Body of pancreas (tissue), 4 donors: ENCODE results near the gene TRIM44. TPM values are rescaled to one million over a fixed set of nuclear protein-coding genes. Genes with fewer than 3 reads are reported as not detected.

Source experiments
- ATAC-seq: fragments of 150-250 bp; one replicate; pipeline ENCODE4 v1.9.1; 2016
- DNase-seq, 4 donors: peaks; one replicate each; pipeline ENCODE4 v3.0.0-alpha.2; 2019
- H3K27ac ChIP-seq, 4 donors: fragments of 200-600 bp; sonication (generic); 1 replicate in 3 of 4; 2 replicates in 1 of 4; pipeline versions ENCODE4 v1.5.1 to v1.6.1; 2016 to 2019; ENCODE audit warnings: mild to moderate bottlenecking in 1 of 4, mixed read lengths in 1 of 4, moderate library complexity in 1 of 4
- H3K27me3 ChIP-seq, 2 donors: fragments of 200-600 bp; sonication (generic); one replicate each; pipeline ENCODE4 v1.6.0; 2016; ENCODE audit warnings: mild to moderate bottlenecking in 1 of 2
- H3K36me3 ChIP-seq, 2 donors: fragments of 200-600 bp; sonication (generic); replicated peaks in 1 of 2; 2 replicates each; pipeline ENCODE4 v1.5.1; 2016; ENCODE audit warnings: low read depth in 2 of 2; ENCODE audit not compliant: insufficient read depth in 1 of 2
- H3K4me1 ChIP-seq: fragments of 200-600 bp; sonication (generic); one replicate; pipeline ENCODE4 v1.6.0; 2016
- H3K4me3 ChIP-seq, 2 donors: fragments of 200-600 bp; sonication (generic); 1 replicate in 1 of 2; 2 replicates in 1 of 2; pipeline ENCODE4 v1.5.1; 2016 to 2019
- H3K9me3 ChIP-seq, 3 donors: fragments of 200-600 bp; sonication (generic); 1 replicate in 2 of 3; 2 replicates in 1 of 3; pipeline ENCODE4 v1.5.1; 2016
- CTCF ChIP-seq, 7 experiments: fragments of 450-650 bp in 4 of 7; fragments of 200-600 bp in 3 of 7; sonication (generic) in 3 of 7; IDR thresholded peaks; one replicate each; pipeline ENCODE4 v1.5.1; 2016 to 2019; ENCODE audit warnings: antibody characterized with exemption in 7 of 7
- POLR2A ChIP-seq, 3 donors: fragments of 450-650 bp; IDR thresholded peaks; one replicate each; pipeline ENCODE4 v1.6.1; 2016; ENCODE audit warnings: antibody characterized with exemption in 3 of 3, mild to moderate bottlenecking in 2 of 3
- WGBS, 2 donors: methylation state at CpG; one replicate each; pipeline ENCODE4 v1.1.5; 2017; 5-methylcytosine and 5-hydroxymethylcytosine counted together
- intact Hi-C: fragments of 100-400 bp; cut with DNase I; formaldehyde crosslinking; loops from one replicate; pipeline ENCODE4 v1.15.1; 2023
- total RNA-seq, 2 donors: library from RNA; depleted of rRNA; stranded (reverse); fragments of >200 nt; gene quantifications; one replicate each; pipeline ENCODE4 v1.1.0, GENCODE V29; 2016

TRIM44 gene
- total RNA-seq, 2 donors from 2014 or later: 17.4 to 81.7 TPM

GRCh38 chr11:35823742-35824298 lies 161.2 kb downstream of the TRIM44 start:
- Histone ChIP-seq H3K4me1 (peaks cover 45% of the 10 kb centered on the region), H3K9me3 (no peaks in the 10 kb centered on the region), H3K27me3 (no peaks in the 10 kb centered on the region), H3K27ac (no peak overlapping the region), H3K4me3 (no peak overlapping the region), H3K36me3 (no peaks in the 10 kb centered on the region)
- intact Hi-C loops: no loop called here
- peak in 3 of 4 donors; percentile 16 to 41 (median 18) for DNase-seq
- no peak for TF ChIP-seq POLR2A (IDR thresholded peaks at IDR 0.05)
- no peak for TF ChIP-seq CTCF (IDR thresholded peaks at IDR 0.05)
- 55 to 65% methylated on average over 4 to 10 of the region's 10 CpGs for WGBS, 2 donors
- no peak for ATAC-seq

GRCh38 chr11:35825386-35825785 lies 162.8 kb downstream of the TRIM44 start:
- intact Hi-C loops: no loop called here
- 22 to 50% methylated on average over 1 of the region's 1 CpG for WGBS, 2 donors
- ATAC-seq (no peak), DNase-seq (no peak)
- TF ChIP-seq POLR2A (IDR thresholded peaks at IDR 0.05) (no peak), CTCF (IDR thresholded peaks at IDR 0.05) (no peak)
- Histone ChIP-seq H3K9me3 (no peaks in the 10 kb centered on the region), H3K27ac (no peak overlapping the region), H3K4me3 (no peak overlapping the region), H3K4me1 (peaks cover 35% of the 10 kb centered on the region), H3K36me3 (no peaks in the 10 kb centered on the region), H3K27me3 (no peaks in the 10 kb centered on the region)

DNA sequence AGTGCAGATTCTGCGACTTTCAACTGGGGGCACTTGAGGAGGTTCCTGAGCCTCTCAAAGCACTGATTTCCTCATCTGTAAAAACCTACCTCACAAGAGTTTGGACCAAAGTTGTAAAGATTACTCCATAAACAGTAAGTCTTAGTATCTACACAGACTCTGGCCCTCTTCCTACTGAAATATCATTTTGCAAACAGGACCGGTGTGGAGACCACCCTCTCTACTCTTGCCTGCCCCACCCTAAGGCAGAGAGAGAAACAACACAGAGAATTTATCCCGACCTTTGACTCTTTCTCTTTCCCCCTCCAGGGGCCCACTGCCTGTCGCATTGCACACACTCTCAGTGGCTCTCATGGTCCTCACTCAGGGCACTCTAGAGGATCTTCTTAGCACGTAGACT lies 163.4 kb downstream of the TRIM44 start:
- no peak for DNase-seq
- no peak for TF ChIP-seq CTCF (IDR thresholded peaks at IDR 0.05)
- no peak for TF ChIP-seq POLR2A (IDR thresholded peaks at IDR 0.05)
- Histone ChIP-seq H3K4me3 (no peak overlapping the region), H3K27ac (no peak overlapping the region), H3K9me3 (no peaks in the 10 kb centered on the region), H3K27me3 (no peaks in the 10 kb centered on the region), H3K36me3 (no peaks in the 10 kb centered on the region), H3K4me1 (peaks cover 34% of the 10 kb centered on the region)
- ATAC-seq: no peak
- intact Hi-C loops: no loop called here
- WGBS, 2 donors: 92 to 97% methylated on average over 5 of the region's 5 CpGs

DNA sequence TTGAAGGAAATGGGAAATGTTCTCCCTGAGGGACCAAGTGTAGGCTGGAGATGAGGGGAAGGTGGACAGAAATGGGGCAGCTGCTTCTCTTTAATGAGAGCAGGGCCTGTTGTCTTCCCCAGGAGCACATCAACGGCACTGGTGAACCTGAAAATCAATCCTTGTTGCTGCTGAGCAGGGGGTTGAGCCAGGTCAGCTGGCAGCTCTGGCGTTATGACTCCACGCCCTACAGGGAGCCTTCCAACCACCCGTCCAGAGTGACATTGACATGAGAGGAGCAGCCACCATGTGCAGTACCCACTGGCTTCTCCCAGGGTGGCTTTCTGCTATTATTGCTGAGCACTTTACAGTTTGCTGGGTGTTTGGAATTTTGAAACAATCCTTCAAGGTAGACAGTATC lies 164.4 kb downstream of the TRIM44 start:
- intact Hi-C loops: no loop called here
- peak; percentile 74 to 85 (median 78) for DNase-seq
- H3K27ac ChIP-seq: peak overlapping the region in 1 of 4 donors; percentile 14
- peaks cover 26% of the 10 kb centered on the region for H3K4me1 ChIP-seq
- peak in 2 of 7 experiments; percentile 3 to 21 for TF ChIP-seq CTCF (IDR thresholded peaks at IDR 0.05)
- TF ChIP-seq POLR2A (IDR thresholded peaks at IDR 0.05): no peak
- no peaks in the 10 kb centered on the region for H3K9me3 ChIP-seq
- H3K36me3 ChIP-seq: no peaks in the 10 kb centered on the region
- 25 to 33% methylated on average over 3 to 4 of the region's 4 CpGs for WGBS, 2 donors
- no peaks in the 10 kb centered on the region for H3K27me3 ChIP-seq
- ATAC-seq: peak; percentile 83
- no peak overlapping the region for H3K4me3 ChIP-seq

- Histone ChIP-seq H3K36me3 (no peaks in the 10 kb centered on the region), H3K9me3 (no peaks in the 10 kb centered on the region), H3K4me3 (no peak overlapping the region), H3K4me1 (no peaks in the 10 kb centered on the region), H3K27me3 (no peaks in the 10 kb centered on the region), H3K27ac (no peak overlapping the region)
- 41 to 65% methylated on average over 4 of the region's 4 CpGs for WGBS, 2 donors
- ATAC-seq (peak; percentile 48), DNase-seq (no peak)
- TF ChIP-seq CTCF (IDR thresholded peaks at IDR 0.05) (no peak), POLR2A (IDR thresholded peaks at IDR 0.05) (no peak)
- intact Hi-C loops: no loop called here
These were observed 173.6 kb downstream of the TRIM44 start for GRCh38 chr11:35836205-35836604.
